SK-N-SH treated with all-trans-retinoic acid at 6 μM for 48 hours (cell line): Measurements from ENCODE around the gene SLC12A5.
"Not testable (repeated sequence)": the region's sequence is repeated elsewhere in the genome, so short reads cannot be mapped to it uniquely, and the experiment has no call there.

Source experiments
- ATAC-seq: fragments of 200-7000 bp; cut with Tn5 transposase; 3 replicates; pipeline ENCODE4 v1.9.1; 2020; ENCODE audit warnings: mild to moderate bottlenecking, moderate library complexity
- BACH2 ChIP-seq: fragments of 250-450 bp; sonication (Bioruptor Pico); IDR thresholded peaks from 2 replicates; pipeline ENCODE4 v1.9.0; 2021; ENCODE audit warnings: mild to moderate bottlenecking, borderline replicate concordance
- CSDC2 ChIP-seq: fragments of 250-450 bp; sonication (Bioruptor Pico); IDR thresholded peaks from 2 replicates; pipeline ENCODE4 v1.5.0; 2020; ENCODE audit warnings: mild to moderate bottlenecking, moderate library complexity
- CSRNP3 ChIP-seq: fragments of 250-450 bp; sonication (Bioruptor Pico); IDR thresholded peaks from 2 replicates; pipeline ENCODE4 v1.5.1; 2021; ENCODE audit warnings: mild to moderate bottlenecking, moderate library complexity
- ISL1 ChIP-seq: fragments of 250-450 bp; sonication (Bioruptor Pico); IDR thresholded peaks from 2 replicates; pipeline ENCODE4 v2.1.2; 2022; ENCODE audit warnings: mild to moderate bottlenecking, moderate library complexity
- OSR1 ChIP-seq: fragments of 250-450 bp; sonication (Bioruptor Pico); IDR thresholded peaks from 2 replicates; pipeline ENCODE4 v1.8.0; 2022; ENCODE audit warnings: moderate library complexity, mild to moderate bottlenecking, inconsistent platforms
- POU6F1 ChIP-seq: fragments of 250-450 bp; sonication (Bioruptor Pico); IDR thresholded peaks from 2 replicates; pipeline ENCODE4 v1.8.0; 2021; ENCODE audit warnings: low read depth, mild to moderate bottlenecking, moderate library complexity, borderline replicate concordance
- PPARA ChIP-seq: fragments of 250-450 bp; sonication (Bioruptor Pico); IDR thresholded peaks from 2 replicates; pipeline ENCODE4 v1.5.0; 2020; ENCODE audit warnings: mild to moderate bottlenecking, borderline replicate concordance
- SNAI2 ChIP-seq: fragments of 250-450 bp; sonication (Bioruptor Pico); IDR thresholded peaks from 2 replicates; pipeline ENCODE4 v1.5.0; 2020; ENCODE audit warnings: mild to moderate bottlenecking, moderate library complexity
- TOX ChIP-seq: fragments of 250-450 bp; sonication (Bioruptor Pico); IDR thresholded peaks from 2 replicates; pipeline ENCODE4 v1.8.0; 2021; ENCODE audit warnings: mild to moderate bottlenecking, moderate library complexity, borderline replicate concordance
- ZC3H10 ChIP-seq: fragments of 250-450 bp; sonication (Bioruptor Pico); IDR thresholded peaks from 2 replicates; pipeline ENCODE4 v1.5.1; 2021; ENCODE audit warnings: mild to moderate bottlenecking, moderate library complexity
- ZFP3 ChIP-seq: fragments of 250-450 bp; sonication (Bioruptor Pico); IDR thresholded peaks from 2 replicates; pipeline ENCODE4 v1.5.0; 2020; ENCODE audit warnings: mild to moderate bottlenecking, moderate library complexity
- ZNF565 ChIP-seq: fragments of 450-650 bp; formaldehyde crosslinking; conservative IDR thresholded peaks from 2 replicates; pipeline ENCODE4 v1.5.0; 2020; ENCODE audit warnings: low read depth, mild to moderate bottlenecking, moderate library complexity
- ZNF70 ChIP-seq: fragments of 450-650 bp; formaldehyde crosslinking; IDR thresholded peaks from 2 replicates; pipeline ENCODE4 v1.5.0; 2020; ENCODE audit warnings: mild to moderate bottlenecking, moderate library complexity
- ZNF8 ChIP-seq: fragments of 450-650 bp; formaldehyde crosslinking; IDR thresholded peaks from 2 replicates; pipeline ENCODE4 v1.5.0; 2020; ENCODE audit warnings: mild to moderate bottlenecking, moderate library complexity
- TF ChIP-seq, protein P1 (sequence below): fragments of 250-450 bp; sonication (Bioruptor Pico); IDR thresholded peaks from 2 replicates; pipeline ENCODE4 v1.5.1; 2020; ENCODE audit warnings: low read depth, mild to moderate bottlenecking, moderate library complexity
- TF ChIP-seq, protein P2 (sequence below): fragments of 250-450 bp; sonication (Bioruptor Pico); IDR thresholded peaks from 2 replicates; pipeline ENCODE4 v1.8.0; 2020; ENCODE audit warnings: mild to moderate bottlenecking, moderate library complexity, borderline replicate concordance
- TF ChIP-seq, protein P3 (sequence below): fragments of 250-450 bp; sonication (Bioruptor Pico); IDR thresholded peaks from 2 replicates; pipeline ENCODE4 v1.5.0; 2020; ENCODE audit warnings: mild to moderate bottlenecking, moderate library complexity

The SLC12A5 gene

GRCh38 chr20:46088409-46089166 lies 59.6 kb downstream of the SLC12A5 start:
- no peak for TF ChIP-seq SNAI2 (CRISPR knock-in tag)
- TF ChIP-seq, protein P1, sequence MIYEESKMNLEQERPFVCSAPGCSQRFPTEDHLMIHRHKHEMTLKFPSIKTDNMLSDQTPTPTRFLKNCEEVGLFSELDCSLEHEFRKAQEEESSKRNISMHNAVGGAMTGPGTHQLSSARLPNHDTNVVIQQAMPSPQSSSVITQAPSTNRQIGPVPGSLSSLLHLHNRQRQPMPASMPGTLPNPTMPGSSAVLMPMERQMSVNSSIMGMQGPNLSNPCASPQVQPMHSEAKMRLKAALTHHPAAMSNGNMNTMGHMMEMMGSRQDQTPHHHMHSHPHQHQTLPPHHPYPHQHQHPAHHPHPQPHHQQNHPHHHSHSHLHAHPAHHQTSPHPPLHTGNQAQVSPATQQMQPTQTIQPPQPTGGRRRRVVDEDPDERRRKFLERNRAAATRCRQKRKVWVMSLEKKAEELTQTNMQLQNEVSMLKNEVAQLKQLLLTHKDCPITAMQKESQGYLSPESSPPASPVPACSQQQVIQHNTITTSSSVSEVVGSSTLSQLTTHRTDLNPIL (CRISPR knock-in tag): no peak
- ATAC-seq: no peak; the same call in 1 of the 3 replicates

DNA sequence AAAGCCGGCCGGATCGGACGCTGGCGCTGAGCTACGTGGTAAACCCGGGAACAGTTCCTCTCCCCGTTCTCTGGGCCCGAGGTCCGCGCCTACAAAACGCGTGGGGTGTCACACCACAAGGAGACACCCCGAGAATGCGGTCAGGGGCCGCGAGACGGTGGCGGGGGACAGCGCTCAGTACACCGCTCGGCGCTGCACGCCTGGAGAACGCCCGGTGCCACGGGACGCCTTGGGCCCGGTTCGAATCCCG lies 60.1 kb downstream of the SLC12A5 start:
- ATAC-seq: peak; percentile 66
- TF ChIP-seq CSDC2 (no peak), POU6F1 (no peak), ZNF565 (CRISPR knock-in tag) (no peak), TOX (CRISPR knock-in tag) (no peak), CSRNP3 (CRISPR knock-in tag) (no peak), ZC3H10 (no peak), SNAI2 (CRISPR knock-in tag) (no peak), ISL1 (CRISPR knock-in tag) (no peak), PPARA (no peak)
- TF ChIP-seq, protein P2, sequence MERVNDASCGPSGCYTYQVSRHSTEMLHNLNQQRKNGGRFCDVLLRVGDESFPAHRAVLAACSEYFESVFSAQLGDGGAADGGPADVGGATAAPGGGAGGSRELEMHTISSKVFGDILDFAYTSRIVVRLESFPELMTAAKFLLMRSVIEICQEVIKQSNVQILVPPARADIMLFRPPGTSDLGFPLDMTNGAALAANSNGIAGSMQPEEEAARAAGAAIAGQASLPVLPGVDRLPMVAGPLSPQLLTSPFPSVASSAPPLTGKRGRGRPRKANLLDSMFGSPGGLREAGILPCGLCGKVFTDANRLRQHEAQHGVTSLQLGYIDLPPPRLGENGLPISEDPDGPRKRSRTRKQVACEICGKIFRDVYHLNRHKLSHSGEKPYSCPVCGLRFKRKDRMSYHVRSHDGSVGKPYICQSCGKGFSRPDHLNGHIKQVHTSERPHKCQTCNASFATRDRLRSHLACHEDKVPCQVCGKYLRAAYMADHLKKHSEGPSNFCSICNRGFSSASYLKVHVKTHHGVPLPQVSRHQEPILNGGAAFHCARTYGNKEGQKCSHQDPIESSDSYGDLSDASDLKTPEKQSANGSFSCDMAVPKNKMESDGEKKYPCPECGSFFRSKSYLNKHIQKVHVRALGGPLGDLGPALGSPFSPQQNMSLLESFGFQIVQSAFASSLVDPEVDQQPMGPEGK: no peak

DNA sequence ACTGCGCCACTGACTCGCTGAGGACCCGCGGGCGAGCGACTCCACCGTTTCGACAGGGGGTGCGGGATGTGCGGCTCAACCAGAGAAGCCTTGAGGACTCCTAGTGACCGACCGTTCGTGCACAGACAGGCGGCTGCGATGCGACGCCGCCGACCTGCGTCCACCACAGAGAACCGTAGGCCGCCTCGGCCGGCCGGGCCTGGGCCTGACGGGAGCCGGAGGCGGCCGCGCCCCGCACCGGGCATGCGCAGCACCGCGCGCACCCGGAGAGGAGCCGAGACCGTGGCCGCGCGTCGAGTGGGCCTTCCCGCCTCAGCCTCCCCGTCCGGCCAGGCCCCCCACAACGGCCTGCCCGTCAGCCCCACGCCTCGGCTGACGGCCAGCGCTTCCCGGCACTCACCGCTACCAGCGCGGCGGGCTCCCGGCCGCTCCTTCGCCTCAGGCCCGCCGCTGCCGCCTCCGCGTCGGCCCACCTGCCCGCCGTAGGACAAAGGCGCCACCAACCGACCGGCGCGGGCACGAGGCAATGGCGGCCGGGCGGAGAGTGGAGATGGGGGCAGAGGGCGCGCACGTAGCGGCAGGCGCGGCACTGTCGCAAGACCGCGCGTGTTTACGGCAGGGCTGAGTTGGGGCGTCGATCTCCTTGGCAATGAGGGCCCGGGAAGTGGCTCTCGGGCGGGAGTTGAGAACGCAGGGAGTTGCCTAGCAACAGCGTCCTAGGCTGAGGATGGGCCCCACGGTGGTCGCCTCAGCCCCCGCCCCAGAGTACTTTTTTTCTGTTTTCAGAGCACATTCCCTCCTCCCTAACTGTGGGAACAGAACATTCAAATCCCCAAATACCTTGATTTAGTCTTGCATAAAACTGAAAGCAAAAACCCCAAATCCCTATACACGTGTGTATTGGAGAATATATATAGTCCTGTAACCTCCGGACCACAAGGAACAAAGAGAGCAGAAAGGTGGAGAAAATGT lies 60.7 kb downstream of the SLC12A5 start, which contains the start of gene NCOA5:
Gene NCOA5, minus strand, starts transcription at position 546 of the 972 bp plus-strand sequence. CDS start 10,538 bp downstream, outside the sequence.
- TF ChIP-seq ZNF70 (CRISPR knock-in tag) (no peak), OSR1 (CRISPR knock-in tag) (no peak), CSDC2 (peak; percentile 87; the same call in 1 of the 2 replicates), CSRNP3 (CRISPR knock-in tag) (no peak), ZNF565 (CRISPR knock-in tag) (no peak), ISL1 (CRISPR knock-in tag) (no peak), ZNF8 (CRISPR knock-in tag) (peak; percentile 29; the same call in 1 of the 2 replicates), SNAI2 (CRISPR knock-in tag) (peak; percentile 60; the same call in 1 of the 2 replicates), BACH2 (no peak), ZFP3 (CRISPR knock-in tag) (peak; percentile 77; the same call in 1 of the 2 replicates), PPARA (no peak)
- TF ChIP-seq, protein P1 (CRISPR knock-in tag): no peak
- TF ChIP-seq, protein P3, sequence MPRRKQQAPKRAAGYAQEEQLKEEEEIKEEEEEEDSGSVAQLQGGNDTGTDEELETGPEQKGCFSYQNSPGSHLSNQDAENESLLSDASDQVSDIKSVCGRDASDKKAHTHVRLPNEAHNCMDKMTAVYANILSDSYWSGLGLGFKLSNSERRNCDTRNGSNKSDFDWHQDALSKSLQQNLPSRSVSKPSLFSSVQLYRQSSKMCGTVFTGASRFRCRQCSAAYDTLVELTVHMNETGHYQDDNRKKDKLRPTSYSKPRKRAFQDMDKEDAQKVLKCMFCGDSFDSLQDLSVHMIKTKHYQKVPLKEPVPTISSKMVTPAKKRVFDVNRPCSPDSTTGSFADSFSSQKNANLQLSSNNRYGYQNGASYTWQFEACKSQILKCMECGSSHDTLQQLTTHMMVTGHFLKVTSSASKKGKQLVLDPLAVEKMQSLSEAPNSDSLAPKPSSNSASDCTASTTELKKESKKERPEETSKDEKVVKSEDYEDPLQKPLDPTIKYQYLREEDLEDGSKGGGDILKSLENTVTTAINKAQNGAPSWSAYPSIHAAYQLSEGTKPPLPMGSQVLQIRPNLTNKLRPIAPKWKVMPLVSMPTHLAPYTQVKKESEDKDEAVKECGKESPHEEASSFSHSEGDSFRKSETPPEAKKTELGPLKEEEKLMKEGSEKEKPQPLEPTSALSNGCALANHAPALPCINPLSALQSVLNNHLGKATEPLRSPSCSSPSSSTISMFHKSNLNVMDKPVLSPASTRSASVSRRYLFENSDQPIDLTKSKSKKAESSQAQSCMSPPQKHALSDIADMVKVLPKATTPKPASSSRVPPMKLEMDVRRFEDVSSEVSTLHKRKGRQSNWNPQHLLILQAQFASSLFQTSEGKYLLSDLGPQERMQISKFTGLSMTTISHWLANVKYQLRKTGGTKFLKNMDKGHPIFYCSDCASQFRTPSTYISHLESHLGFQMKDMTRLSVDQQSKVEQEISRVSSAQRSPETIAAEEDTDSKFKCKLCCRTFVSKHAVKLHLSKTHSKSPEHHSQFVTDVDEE: peak; percentile 85
- peak; percentile 93 for ATAC-seq

DNA sequence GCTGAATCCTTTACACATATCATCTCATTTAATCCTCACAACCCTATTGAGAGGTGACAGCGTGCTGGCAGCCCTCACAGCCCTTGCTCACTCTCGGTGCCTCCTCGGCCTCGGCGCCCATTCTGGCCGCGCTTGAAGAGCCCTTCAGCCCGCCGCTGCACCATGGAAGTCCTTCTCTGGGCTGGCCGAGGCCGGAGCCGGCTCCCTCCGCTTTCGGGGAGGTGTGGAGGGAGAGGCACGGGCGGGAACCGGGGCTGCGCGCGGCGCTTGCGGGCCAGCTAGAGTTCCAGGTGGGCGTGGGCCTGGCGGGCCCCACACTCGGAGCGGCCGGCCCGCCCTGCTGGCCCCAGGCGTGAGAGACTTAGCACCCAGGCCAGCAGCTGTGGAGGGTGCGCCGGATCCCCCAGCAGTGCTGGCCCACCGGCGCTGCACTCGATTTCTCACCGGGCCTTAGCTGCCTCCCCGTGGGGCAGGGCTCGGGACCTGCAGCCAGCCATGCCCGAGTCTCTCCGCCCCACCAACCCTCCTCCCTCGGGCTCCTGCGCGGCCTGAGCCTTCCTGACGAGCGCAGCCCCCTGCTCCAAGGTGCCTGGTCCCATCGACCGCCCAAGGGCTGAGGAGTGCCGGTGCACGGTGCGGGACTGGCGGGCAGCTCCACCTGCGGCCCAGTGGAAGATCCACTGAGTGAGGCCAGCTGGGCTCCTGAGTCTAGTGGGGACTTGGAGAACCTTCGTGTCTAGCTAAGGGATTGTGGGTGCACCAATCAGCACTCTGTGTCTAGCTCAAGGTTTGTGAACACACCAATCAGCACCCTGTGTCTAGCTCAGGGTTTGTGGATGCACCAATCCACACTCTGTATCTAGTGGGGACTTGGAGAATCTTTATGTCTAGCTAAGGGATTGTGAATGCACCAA lies 62.9 kb downstream of the SLC12A5 start:
- not testable (repeated sequence) for ATAC-seq
